Right renal pelvis (tissue), 4 donors: Measurements from ENCODE around the gene RAB3GAP2. TPM values are rescaled to one million over a fixed set of nuclear protein-coding genes. Genes with fewer than 3 reads are reported as not detected.
A peak's percentile ranks its signal among the peaks of the same experiment; 100 is the strongest.
"Not testable (repeated sequence)": the region's sequence is repeated elsewhere in the genome, so short reads cannot be mapped to it uniquely, and the experiment has no call there.

Experiments
- DNase-seq, 4 donors: peaks; one replicate each; pipeline ENCODE4 v3.0.0-alpha.2; 2013; ENCODE audit warnings: low read depth in 4 of 4, low spot score in 3 of 4, missing footprints in 1 of 4
- polyA plus RNA-seq, 4 donors: library from polyadenylated mRNA; unstranded; fragments of 120-200 nt; gene quantifications; one replicate each; pipeline ENCODE4 v1.2.1, GENCODE V29; 2013; ENCODE audit not compliant: insufficient read length in 4 of 4

RAB3GAP2 gene, protein sequence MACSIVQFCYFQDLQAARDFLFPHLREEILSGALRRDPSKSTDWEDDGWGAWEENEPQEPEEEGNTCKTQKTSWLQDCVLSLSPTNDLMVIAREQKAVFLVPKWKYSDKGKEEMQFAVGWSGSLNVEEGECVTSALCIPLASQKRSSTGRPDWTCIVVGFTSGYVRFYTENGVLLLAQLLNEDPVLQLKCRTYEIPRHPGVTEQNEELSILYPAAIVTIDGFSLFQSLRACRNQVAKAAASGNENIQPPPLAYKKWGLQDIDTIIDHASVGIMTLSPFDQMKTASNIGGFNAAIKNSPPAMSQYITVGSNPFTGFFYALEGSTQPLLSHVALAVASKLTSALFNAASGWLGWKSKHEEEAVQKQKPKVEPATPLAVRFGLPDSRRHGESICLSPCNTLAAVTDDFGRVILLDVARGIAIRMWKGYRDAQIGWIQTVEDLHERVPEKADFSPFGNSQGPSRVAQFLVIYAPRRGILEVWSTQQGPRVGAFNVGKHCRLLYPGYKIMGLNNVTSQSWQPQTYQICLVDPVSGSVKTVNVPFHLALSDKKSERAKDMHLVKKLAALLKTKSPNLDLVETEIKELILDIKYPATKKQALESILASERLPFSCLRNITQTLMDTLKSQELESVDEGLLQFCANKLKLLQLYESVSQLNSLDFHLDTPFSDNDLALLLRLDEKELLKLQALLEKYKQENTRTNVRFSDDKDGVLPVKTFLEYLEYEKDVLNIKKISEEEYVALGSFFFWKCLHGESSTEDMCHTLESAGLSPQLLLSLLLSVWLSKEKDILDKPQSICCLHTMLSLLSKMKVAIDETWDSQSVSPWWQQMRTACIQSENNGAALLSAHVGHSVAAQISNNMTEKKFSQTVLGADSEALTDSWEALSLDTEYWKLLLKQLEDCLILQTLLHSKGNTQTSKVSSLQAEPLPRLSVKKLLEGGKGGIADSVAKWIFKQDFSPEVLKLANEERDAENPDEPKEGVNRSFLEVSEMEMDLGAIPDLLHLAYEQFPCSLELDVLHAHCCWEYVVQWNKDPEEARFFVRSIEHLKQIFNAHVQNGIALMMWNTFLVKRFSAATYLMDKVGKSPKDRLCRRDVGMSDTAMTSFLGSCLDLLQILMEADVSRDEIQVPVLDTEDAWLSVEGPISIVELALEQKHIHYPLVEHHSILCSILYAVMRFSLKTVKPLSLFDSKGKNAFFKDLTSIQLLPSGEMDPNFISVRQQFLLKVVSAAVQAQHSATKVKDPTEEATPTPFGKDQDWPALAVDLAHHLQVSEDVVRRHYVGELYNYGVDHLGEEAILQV (N-terminal part only)
- polyA plus RNA-seq = 10 to 100 TPM; 27.5 to 37.1 (median 32.6) TPM

DNA sequence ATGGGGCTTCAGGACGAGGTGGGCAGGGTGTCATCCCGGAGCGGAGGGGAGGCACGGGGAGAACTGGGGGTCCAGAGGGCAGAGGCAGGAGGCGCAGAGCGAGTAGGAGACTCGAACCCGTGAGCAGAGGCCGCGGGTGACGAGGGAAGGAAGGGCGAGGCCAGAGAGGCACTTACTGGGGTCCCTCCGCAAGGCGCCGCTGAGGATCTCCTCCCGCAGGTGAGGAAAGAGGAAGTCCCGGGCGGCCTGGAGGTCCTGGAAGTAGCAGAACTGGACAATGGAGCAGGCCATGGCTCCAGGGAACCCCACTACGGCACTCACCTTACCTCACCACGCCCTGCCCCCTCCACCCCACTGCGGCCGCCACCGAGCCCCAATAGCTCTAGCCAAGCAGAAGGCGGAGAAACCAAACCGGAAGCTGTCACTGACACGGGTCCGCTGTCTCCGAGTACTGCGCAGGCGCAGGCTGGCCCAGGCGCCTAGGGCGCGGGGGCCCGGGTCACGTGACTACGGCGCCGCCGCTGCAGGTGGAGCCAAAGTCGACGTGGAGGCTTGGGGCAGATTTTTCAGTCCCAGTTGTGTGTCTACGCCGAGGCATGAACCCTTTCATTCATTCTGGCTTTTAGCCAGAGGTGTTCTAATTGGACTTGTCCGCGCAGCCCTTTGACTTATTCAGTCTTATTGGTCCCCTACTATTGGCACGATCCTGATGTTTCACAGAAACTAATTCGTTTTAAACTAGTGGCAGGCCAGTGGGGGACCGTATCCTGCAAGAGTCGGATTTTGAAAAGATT lies at the start of gene RAB3GAP2:
Gene RAB3GAP2 (minus strand): TSS at position 407 of the 794 bp plus-strand sequence. CDS start 116 bp downstream, at position 291.
- peak; percentile 88 to 95 (median 91) for DNase-seq

DNA sequence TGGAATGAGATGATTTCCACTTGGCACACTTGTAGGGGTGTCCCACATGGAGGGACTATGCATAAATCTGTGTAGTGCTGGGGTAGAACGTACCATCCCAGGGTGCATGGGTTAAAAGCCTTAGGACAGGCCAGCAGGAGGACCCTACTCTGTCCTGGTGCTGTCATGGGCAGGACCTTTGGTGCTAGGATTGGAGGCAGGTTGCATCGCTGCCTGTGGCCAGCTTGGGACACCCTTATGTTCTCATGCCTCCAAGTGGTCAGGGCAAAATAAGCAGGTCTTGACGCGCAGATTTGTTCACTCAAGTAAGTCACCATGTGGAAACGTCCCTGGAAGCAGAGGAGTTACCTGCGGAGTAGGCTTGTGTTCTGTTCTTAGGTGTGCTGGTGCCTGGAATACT lies 49.5 kb upstream of the RAB3GAP2 start:
- DNase-seq = no peak

DNA sequence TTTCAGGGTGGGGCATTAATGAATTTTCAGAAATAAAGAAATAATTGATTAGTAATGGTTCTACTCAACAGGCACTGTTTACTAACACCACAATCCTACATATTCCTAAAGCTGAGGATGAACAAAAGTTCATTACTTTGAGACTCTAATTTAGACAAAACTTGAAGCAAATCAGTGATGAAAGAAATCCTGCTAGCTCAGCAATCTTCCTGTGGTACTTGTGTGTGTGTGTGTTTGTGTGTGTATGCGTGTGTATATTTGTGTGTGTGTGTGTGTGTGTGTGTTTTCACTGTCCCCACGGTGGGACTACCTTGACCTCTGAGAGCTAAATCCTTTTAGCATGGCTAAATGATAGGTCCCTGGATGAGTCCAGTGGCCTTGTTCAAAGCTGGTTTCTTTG lies 48.5 kb upstream of the RAB3GAP2 start:
- DNase-seq = no peak

DNA sequence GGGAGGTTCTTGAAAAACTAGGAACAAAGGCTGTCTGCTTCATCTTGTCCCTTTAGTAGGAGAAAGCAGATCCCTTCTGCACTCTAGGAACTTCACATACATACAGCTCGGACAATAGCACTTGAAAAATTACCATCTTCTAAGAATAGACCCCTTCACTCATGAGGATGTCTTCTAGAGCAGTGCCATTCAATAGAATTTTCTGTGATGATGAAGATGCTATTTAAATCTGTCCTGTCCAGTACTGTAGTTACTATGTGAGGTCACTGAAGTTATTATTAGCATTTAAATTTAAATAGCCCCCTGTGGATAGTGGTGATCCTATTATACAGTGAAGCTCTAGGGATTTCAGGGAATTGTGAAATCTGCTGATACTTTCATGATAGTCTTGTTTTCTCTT lies 46.4 kb upstream of the RAB3GAP2 start:
- no peak for DNase-seq

DNA sequence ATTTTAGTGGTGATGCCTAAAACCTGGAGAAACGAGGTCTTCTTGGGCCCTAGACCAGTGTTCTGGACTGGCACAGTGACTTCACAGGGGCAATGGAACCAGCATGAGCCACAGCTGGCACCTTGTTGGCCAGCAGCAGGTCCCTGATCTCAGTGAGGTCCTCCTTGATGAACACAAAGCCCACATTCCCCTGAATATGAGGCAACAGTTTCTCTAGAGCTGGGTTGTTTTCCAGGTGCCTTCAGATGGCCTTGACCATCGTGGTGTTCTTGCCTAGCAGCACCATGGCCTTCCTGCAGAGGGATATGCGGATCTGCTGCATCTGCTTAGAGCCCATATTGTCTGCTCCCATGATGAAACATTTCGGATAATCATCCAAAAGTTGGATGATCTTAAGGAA lies 44.9 kb upstream of the RAB3GAP2 start:
- no peak for DNase-seq

DNA sequence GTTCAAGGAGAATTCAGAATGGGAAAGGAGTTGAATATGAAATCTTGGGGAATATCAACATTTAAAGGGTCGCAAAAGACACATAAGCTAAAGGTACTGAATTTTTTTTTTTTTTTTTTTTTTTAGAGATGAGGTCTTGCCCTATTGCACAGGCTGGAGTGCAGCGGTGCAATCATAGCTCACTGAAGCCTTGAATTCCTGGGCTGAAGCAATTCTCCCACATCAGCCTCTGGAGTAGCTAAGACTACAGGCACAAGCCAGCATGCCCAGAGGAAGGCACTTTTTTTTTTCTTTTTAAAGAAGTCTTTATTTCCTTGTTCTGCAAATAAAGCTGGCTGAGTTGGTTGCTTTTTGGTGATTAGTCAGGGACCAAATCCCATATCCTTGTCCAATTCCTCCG lies 44.1 kb upstream of the RAB3GAP2 start:
- no peak for DNase-seq

DNA sequence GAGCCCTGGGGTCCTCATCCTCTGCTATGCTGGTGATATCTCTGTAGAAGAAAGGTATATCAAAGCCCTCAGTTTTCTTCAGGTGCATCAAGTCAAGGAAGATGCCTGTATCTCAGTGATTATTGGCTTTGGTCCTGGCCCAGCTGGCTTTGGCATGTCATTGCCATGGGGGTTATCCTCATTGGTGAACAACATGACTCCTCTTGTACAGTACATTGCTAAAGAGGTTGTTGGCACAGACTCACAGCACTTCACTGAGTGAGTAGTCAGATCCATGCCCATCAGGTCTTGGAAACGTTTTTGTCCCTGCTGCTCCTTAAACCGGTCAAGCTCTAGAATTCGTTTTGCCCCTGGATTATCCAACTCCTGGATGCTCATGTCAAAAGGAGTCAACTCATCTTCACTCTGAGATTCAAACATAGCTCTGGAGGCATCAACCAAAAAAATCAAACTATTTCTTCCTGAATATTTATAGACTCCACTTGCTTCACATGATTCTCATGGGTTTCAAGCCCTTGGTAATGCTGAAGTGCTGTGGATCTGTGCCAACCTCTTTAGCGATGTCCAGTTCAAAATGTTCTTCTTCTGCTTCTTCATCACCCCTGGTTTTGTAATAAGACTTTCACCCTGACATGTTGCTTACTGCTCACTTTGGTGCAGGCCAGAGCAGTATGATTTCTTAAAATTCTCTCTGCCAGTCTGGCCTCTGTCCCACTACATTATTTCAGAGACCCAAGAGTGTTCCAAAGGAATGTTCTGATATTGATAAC lies 43.0 kb upstream of the RAB3GAP2 start:
- no peak for DNase-seq

DNA sequence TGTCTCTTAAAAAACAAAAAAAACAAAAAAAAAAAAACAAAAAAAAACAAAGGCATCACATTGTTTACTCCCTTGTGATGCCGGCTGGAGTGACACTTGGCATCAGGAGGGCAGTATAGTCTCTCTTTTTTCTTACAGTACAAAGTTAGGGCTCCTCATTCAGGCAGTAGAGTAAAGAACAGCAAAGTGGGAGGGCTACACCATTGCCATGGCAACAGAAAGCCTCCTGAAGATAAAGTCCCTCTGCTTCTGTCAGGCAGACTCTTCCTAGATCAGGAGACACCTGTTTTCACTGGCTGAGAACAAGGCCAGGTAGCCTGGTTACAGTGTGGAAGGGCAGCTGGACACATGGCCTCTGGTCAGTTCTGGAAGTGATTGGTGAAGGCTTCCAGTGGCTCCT lies 41.3 kb upstream of the RAB3GAP2 start:
- no peak for DNase-seq

DNA sequence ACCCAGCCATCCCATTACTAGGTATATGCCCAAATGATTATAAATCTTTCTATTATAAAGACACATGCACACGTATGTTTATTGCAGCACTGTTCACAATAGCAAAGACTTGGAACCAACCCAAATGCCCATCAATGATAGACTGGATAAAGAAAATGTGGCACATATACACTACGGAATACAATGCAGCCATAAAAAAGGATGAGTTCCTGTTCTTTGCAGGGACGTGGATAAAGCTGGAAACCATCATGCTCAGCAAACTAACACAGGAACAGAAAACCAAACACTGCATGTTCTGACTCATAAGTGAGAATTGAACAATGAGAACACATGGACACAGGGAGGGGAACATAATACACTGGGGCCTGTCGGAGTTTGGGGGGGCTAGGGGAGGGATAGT lies 37.9 kb upstream of the RAB3GAP2 start:
- not testable (repeated sequence) for DNase-seq

DNA sequence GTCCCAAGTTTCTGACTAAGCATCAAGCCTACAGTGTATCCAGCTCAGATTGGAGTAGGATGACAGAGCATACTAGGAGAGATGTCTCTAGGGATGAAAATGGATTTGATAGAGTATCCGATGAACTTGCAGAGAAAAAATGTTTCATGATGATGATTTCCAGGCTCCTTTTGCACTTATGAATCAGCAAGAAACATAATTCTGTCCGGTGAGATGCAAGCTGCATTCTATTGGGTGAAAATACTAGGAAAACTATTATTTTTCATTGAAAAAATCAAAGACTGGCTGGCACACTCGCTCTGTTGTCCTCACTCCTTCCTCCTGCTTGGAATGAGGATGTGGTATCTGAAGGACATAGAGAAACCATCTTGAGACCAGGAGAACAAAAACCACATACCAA lies 35.4 kb upstream of the RAB3GAP2 start:
- no peak for DNase-seq

DNA sequence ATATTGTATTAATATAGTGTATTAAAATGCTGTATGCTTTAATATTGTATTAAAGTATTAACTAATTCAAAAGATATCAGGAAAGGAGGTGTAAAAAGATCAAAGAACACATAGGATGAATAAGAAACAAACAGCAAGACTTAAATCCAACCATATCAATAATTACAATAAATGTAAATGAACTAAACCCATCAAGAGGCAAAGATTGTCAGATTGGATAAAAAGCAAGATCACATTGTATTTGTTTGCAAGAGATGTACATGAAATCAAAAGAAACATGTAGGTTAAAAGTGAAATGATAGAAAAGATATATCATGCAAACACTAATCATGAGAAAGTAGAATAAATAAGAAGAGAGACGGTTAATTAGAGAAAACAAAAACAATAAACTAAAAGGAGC lies 34.1 kb upstream of the RAB3GAP2 start:
- no peak for DNase-seq

DNA sequence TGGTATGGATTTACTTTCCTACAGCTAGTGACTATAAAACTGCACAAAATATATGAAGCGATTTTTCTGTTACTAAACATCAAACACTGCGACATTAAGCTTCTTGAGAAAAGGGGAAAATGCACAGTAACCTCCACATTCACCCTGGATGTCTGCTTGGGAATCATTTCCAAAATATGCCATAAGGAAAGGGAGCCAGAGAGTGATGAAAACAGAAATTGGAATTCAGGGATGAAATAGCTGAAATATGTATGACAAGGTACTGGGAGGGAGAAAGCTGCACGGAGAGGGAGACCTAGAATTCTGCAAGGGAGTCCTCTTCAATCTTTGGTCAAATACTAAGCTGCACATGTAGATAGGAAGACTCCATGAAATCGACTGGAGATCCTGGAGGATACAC lies 31.6 kb upstream of the RAB3GAP2 start:
- DNase-seq = no peak

DNA sequence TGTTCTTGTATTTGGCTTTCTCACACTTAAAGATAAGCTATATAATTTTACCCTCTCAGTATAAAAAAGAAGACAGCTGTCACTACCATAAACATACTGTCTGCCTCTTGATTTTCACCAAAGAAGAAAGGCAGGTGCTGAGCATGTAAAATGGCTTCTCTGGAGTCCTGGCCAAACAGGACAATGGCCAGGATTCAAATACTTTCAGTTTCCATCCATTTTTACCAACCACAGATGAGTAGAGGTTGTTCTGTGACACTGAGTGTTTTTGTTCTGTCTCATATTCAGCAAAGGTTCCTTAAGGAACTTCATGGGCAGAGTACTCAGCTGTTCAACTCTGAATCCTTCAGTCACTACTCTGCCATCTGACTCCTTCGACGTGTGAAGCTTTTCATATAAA lies 29.4 kb upstream of the RAB3GAP2 start:
- DNase-seq = no peak

DNA sequence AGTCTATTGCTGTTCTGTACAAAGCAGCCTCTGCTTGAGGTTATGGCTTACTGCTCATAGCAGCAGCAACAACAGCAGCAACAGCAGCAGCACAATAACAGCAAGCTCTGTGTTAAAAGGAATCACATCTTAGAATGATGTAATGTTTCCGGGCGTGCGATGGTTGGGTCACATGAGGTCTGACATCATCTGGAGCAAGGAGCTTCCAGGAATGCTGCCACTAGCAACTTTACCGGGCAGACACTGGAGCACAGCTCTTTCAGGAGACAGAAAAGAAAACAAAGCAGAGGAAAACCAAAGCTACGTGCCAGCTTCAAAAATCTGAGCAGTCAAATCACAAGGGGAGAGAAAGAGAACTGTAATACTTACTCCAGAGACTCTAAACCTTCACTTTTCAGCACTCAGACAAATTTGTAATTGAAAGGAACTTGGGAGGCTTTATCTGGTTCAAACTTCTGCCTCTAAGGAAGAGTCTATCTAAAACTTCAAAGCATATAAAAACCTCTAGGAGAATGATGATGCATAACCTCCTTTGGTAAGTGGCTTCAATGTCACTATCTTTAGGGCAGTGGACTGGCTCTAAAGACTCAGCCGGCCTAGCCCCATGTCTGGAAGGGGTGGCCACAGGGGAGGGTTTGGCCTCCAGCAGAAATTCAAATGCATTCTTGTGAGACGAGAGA lies 28.3 kb upstream of the RAB3GAP2 start:
- peak; percentile 39 to 70 (median 47) for DNase-seq

DNA sequence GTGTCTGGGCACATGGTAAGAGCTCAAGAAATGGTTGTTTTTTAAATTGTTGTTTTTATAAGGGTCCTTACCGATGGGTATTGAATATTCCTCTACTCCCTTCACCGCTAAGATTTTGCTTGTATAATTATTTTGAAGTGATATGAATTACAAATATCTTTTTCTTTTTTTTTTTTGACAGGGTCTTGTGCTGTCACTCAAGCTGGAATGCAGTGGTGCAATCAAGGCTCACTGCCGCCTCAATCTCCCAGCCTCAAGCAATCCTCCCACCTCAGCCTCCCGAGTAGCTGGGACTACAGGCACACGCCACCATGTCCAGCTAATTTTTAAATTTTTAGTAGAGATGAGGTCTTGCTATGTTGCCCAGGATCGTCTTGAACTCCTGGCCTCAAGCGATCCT lies 27.1 kb upstream of the RAB3GAP2 start:
- no peak for DNase-seq

DNA sequence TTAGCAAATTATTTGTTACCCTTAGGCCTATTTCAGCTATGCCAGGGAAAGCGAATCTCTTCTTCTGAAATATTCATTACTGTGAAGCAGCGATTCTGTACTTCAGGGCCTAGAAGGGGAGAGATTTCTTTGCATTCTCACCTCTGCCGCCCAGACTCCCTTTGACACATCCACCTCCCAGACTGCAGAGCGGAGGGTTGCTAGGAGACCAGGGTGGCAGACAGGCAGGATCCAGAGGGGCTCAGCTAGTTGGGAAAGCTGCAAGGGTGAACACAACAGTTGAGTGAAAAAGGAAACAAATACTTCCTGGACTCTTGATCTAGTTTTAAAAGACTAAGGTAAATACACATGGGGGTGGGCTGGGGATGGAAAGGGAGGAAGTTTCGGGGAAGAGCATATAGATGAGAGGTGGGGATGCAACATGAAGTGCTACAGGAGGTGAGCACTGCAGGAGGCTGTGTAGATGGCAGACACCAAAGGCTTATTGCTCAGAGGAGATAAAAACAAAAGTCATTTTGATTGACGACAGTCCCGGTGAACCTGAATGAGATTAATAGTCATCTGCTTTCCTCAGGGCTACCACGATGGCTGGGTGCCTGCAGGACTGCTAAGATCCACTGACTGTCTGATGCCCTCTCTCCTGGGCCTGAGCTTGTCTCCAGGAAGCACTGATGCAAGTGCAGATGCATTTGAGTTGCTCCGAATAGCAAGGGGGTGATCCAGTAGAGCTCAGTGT lies 26.4 kb upstream of the RAB3GAP2 start:
- no peak for DNase-seq

DNA sequence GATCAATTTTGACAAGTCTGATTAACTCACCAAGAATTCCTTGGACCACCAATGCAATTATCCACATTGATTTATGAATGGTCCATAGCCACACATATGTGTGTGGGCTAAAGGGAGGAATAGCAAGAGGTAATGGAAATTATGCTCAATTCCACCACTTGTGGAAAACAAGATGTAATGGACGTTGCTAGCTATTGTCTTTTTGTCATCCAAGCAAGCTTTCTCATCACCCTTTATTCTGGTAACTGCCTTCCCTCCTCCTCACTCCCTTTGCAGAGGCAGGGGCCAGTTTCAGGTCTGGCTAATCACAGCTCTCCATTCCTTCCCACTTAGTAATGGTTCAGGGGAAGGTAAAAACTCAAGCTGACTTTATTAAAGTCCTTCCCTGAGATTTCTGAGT lies 24.7 kb upstream of the RAB3GAP2 start:
- DNase-seq = no peak

DNA sequence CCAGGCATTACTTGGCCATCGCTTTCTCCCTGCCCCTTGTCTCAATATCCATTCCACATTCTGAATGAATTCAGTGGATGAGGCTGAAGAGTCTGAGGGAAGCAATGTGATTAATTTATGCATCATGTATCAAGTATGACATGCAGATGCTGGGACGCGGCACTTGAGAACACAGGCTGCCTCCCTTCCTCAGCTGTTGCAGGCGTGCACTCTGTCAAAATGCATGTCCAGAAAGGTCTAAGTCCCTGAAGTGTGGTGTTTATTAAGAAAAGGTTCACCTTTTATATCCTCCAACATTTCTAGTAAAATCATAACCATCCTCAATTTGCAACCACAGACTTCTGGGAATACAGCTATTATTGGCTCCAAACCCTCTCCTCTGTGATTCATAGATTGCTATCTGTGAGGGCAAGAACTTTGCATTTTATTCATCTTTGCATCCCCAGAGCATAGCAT lies 22.6 kb upstream of the RAB3GAP2 start:
- no peak for DNase-seq
